Activated T-helper 1 cell treated with anti-CD3 and anti-CD28 coated beads, Interleukin-2, amount 50 U/mL, for 16 hours (primary cell): ENCODE results near the gene MRPL41.
A peak's percentile ranks its signal among the peaks of the same experiment; 100 is the strongest.
"Not testable (repeated sequence)": the region's sequence is repeated elsewhere in the genome, so short reads cannot be mapped to it uniquely, and the experiment has no call there.

Experiments
- DNase-seq, 2 donors: peaks; one replicate each; pipeline ENCODE4 v3.0.0-alpha.2; 2020; ENCODE audit warnings: low read depth in 1 of 2, low spot score in 1 of 2

The MRPL41 gene

GRCh38 chr9:137521405-137521985 is 30.2 kb upstream of the MRPL41 start:
- DNase-seq, result no peak

GRCh38 chr9:137522746-137523455 is 28.8 kb upstream of the MRPL41 start:
- no peak for DNase-seq

GRCh38 chr9:137524161-137524980 is 27.3 kb upstream of the MRPL41 start:
- no peak for DNase-seq

GRCh38 chr9:137524981-137525317 is 26.7 kb upstream of the MRPL41 start:
- DNase-seq, result no peak

GRCh38 chr9:137530331-137530730 is 21.3 kb upstream of the MRPL41 start:
- no peak for DNase-seq

- no peak for DNase-seq
These were observed 20.4 kb upstream of the MRPL41 start for GRCh38 chr9:137531099-137531765.

GRCh38 chr9:137532891-137533468 is 18.7 kb upstream of the MRPL41 start:
- not testable (repeated sequence) for DNase-seq

GRCh38 chr9:137534256-137535119 is 17.2 kb upstream of the MRPL41 start:
- DNase-seq, result no peak

- DNase-seq, result no peak
These were observed 16.6 kb upstream of the MRPL41 start for GRCh38 chr9:137535120-137535428.

GRCh38 chr9:137536594-137537131 is 15.0 kb upstream of the MRPL41 start:
- DNase-seq, result not testable (repeated sequence)

GRCh38 chr9:137538058-137538457 is 13.6 kb upstream of the MRPL41 start:
- no peak for DNase-seq

GRCh38 chr9:137540536-137540935 is 11.1 kb upstream of the MRPL41 start:
- no peak for DNase-seq

- no peak for DNase-seq
These were observed 9.2 kb upstream of the MRPL41 start for GRCh38 chr9:137542486-137542885.

- no peak for DNase-seq
These were observed 8.3 kb upstream of the MRPL41 start for GRCh38 chr9:137543237-137543963.

GRCh38 chr9:137544176-137544760 is 7.4 kb upstream of the MRPL41 start:
- DNase-seq, result no peak

GRCh38 chr9:137545123-137545522 is 6.6 kb upstream of the MRPL41 start:
- DNase-seq, result no peak

- DNase-seq, result no peak
These were observed 3.8 kb upstream of the MRPL41 start for GRCh38 chr9:137547687-137548543.

GRCh38 chr9:137550231-137550621 is 1.5 kb upstream of the MRPL41 start, which contains the start of gene PNPLA7:
TSS of gene PNPLA7 (minus strand) at chr9:137550402. CDS start at chr9:137550197, 205 bp downstream.
- peak; percentile 26 for DNase-seq
